ENCODE measurements around the gene VPS4B.

The VPS4B gene

GRCh38 chr18:63350230-63350629, 72.0 kb downstream of the VPS4B start:
- TF ChIP-seq, protein P1, sequence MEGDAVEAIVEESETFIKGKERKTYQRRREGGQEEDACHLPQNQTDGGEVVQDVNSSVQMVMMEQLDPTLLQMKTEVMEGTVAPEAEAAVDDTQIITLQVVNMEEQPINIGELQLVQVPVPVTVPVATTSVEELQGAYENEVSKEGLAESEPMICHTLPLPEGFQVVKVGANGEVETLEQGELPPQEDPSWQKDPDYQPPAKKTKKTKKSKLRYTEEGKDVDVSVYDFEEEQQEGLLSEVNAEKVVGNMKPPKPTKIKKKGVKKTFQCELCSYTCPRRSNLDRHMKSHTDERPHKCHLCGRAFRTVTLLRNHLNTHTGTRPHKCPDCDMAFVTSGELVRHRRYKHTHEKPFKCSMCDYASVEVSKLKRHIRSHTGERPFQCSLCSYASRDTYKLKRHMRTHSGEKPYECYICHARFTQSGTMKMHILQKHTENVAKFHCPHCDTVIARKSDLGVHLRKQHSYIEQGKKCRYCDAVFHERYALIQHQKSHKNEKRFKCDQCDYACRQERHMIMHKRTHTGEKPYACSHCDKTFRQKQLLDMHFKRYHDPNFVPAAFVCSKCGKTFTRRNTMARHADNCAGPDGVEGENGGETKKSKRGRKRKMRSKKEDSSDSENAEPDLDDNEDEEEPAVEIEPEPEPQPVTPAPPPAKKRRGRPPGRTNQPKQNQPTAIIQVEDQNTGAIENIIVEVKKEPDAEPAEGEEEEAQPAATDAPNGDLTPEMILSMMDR (conservative IDR thresholded peaks at IDR 0.05; ENCODE audit: control insufficient read depth, insufficient read depth, low read depth, low read length): no peak
- no peak for DNase-seq (ENCODE audit: low read depth)
- H3K4me3 ChIP-seq (ENCODE audit: control insufficient read depth, low read depth, low read length): no peak overlapping the region

- no peak for DNase-seq (ENCODE audit: low read depth)
- TF ChIP-seq, protein P1 (conservative IDR thresholded peaks at IDR 0.05; ENCODE audit: control insufficient read depth, insufficient read depth, low read depth, low read length): no peak
- no peak overlapping the region for H3K4me3 ChIP-seq (ENCODE audit: control insufficient read depth, low read depth, low read length)
Observed at GRCh38 chr18:63348508-63349136, 73.7 kb downstream of the VPS4B start.

DNA sequence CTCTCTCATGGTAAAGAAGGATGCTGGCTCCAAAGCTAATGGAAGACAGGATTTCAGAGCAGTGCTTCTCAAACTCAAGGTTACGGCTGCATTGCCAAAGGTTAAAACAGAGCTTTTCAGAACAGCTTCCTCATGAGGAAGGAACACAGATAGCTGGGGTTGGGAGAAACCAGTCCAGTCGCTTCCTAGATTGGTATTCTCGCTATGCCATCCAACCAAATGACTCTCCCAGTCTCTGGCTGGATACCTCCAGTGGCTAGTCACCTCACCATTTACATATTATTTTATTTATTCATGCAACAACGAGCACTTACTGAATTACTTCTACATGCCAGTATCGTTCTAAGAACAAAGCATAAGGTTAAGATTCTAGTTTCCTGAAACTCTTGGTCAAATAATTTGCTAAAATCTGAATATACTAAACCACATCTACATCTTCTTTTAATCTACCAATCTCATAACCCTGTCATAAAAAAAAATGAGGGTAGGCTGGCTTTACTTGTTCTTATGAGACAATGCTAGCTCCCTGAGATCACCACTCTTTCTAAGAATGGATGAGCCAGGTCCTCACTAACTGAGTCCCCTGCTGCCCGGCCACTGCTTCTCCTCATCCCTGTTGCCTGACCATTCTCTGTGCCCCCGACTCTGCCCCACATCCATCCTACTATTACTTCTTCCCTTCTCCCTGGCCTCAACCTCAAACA, 75.6 kb downstream of the VPS4B start:
- TF ChIP-seq, protein P1 (conservative IDR thresholded peaks at IDR 0.05; ENCODE audit: control insufficient read depth, insufficient read depth, low read depth, low read length): no peak
- no peak for DNase-seq (ENCODE audit: low read depth)
- no peak overlapping the region for H3K4me3 ChIP-seq (ENCODE audit: control insufficient read depth, low read depth, low read length)

- DNase-seq (ENCODE audit: low read depth): no peak
- no peak overlapping the region for H3K4me3 ChIP-seq (ENCODE audit: control insufficient read depth, low read depth, low read length)
- TF ChIP-seq, protein P1 (conservative IDR thresholded peaks at IDR 0.05; ENCODE audit: control insufficient read depth, insufficient read depth, low read depth, low read length): no peak
Observed at GRCh38 chr18:63346031-63346430, 76.2 kb downstream of the VPS4B start.

GRCh38 chr18:63344918-63345317, 77.4 kb downstream of the VPS4B start:
- TF ChIP-seq, protein P1 (conservative IDR thresholded peaks at IDR 0.05; ENCODE audit: control insufficient read depth, insufficient read depth, low read depth, low read length): no peak
- DNase-seq (ENCODE audit: low read depth): no peak

DNA sequence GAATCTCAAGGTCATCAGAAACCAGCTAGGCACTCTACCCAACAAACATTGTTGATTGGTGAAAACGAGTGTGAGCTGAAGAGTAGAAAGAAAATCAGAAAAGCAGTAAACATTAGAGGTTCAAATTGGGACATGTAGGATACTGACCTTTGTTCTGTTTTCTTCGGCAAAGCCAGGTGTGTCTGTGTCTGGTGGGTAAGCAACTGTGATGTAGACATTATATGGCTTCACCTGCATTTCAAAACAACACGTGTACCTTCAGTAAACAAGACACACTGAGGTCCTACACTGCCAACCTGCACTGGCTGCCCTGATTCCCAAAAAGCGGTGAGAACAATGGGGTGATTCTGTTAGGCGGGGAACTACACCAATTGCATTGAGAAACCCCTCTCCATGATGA, 78.0 kb downstream of the VPS4B start:
- H3K4me3 ChIP-seq (ENCODE audit: control insufficient read depth, low read depth, low read length): no peak overlapping the region
- TF ChIP-seq, protein P1 (conservative IDR thresholded peaks at IDR 0.05; ENCODE audit: control insufficient read depth, insufficient read depth, low read depth, low read length): no peak
- DNase-seq (ENCODE audit: low read depth): no peak

More at GRCh38 chr18:63344918-63345317, 77.4 kb downstream of the VPS4B start:
- no peak overlapping the region for H3K4me3 ChIP-seq (ENCODE audit: control insufficient read depth, low read depth, low read length)
